ENCODE measurements around the gene PFDN6.
A peak's percentile ranks its signal among the peaks of the same experiment; 100 is the strongest.

Gene PFDN6

GRCh38 chr6:33286946-33287914 lies 2.2 kb upstream of the PFDN6 start:
- H3K4me2 ChIP-seq, result peak overlapping the region; percentile 87 to 100 (median 97)
- H3K9me3 ChIP-seq (replicated peaks in 1 of 11), result no peaks in the 10 kb centered on the region
- H3K36me3 ChIP-seq, result peaks cover 69 to 79% (median 74%) of the 10 kb centered on the region in 11 experiments
- peak overlapping the region in 10 of 11 experiments; percentile 82 to 90 (median 86); a peak in 21 of 22 replicates for H3K9ac ChIP-seq
- H3K27ac ChIP-seq, result peak overlapping the region in 1 of 11 experiments; percentile 85; a peak in 1 of 22 replicates
- H4K20me1 ChIP-seq, result peaks cover 0 to 73% (median 20%) of the 10 kb centered on the region in 11 experiments; a peak in 16 of 22 replicates
- no peak for TF ChIP-seq Cebpa-rat (IDR thresholded peaks at IDR 0.05)
- H3K4me3 ChIP-seq, result peak overlapping the region in 9 of 10 experiments; percentile 73 to 91 (median 81); a peak in 16 of 20 replicates
- no peaks in the 10 kb centered on the region for H3K27me3 ChIP-seq
- H3K4me1 ChIP-seq, result peaks cover 27 to 45% (median 35%) of the 10 kb centered on the region in 10 experiments

- peaks cover 69 to 79% (median 74%) of the 10 kb centered on the region in 11 experiments for H3K36me3 ChIP-seq
These were observed 1.1 kb upstream of the PFDN6 start for GRCh38 chr6:33288141-33288920.

DNA sequence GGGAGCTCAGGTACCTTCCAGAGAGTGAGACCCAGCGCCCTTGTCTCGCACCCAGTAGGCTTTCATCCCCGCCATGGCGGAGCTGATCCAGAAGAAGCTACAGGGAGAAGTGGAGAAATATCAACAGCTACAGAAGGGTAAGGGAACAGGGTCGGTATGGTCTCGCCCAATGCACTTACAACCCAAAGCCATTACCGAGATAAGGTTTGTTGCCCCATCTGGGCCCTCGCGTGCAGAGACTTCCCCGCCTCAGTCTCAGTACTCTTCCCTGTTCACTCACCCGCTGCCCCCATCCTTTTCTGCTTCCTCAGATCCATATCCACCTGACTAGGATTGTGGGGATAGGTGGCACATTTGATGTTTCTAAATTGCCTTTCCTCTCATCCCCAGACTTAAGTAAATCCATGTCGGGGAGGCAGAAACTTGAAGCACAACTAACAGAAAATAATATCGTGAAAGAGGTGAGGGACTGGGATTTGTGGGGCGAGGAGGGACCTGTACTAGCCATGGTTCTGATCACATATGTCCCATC lies 449 bp downstream of the PFDN6 start:
- peak overlapping the region; percentile 81 to 90 (median 86) for H3K9ac ChIP-seq
- H3K36me3 ChIP-seq, result peaks cover 69 to 79% (median 73%) of the 10 kb centered on the region in 11 experiments
- peak overlapping the region; percentile 73 to 91 (median 82) for H3K4me3 ChIP-seq
- peak overlapping the region; percentile 57 to 85 (median 75); a peak in 21 of 22 replicates for H3K27ac ChIP-seq
- H3K4me2 ChIP-seq, result peak overlapping the region; percentile 87 to 100 (median 96)
- TF ChIP-seq Cebpa-rat (IDR thresholded peaks at IDR 0.05), result no peak
- peaks cover 0 to 55% (median 28%) of the 10 kb centered on the region in 11 experiments; a peak in 16 of 22 replicates for H4K20me1 ChIP-seq
- peaks cover 27 to 70% (median 39%) of the 10 kb centered on the region in 10 experiments for H3K4me1 ChIP-seq
- H3K27me3 ChIP-seq, result no peaks in the 10 kb centered on the region
- no peaks in the 10 kb centered on the region for H3K9me3 ChIP-seq (replicated peaks in 1 of 11)

More at GRCh38 chr6:33288141-33288920, 1.1 kb upstream of the PFDN6 start:
- TF ChIP-seq Cebpa-rat (IDR thresholded peaks at IDR 0.05), result no peak
- Histone ChIP-seq H3K27ac (peak overlapping the region; percentile 30 to 85 (median 75); a peak in 21 of 22 replicates), H3K27me3 (no peaks in the 10 kb centered on the region), H3K9ac (peak overlapping the region; percentile 81 to 90 (median 86)), H4K20me1 (peaks cover 0 to 63% (median 26%) of the 10 kb centered on the region in 11 experiments; a peak in 16 of 22 replicates), H3K9me3 (replicated peaks in 1 of 11) (no peaks in the 10 kb centered on the region), H3K4me3 (peak overlapping the region; percentile 73 to 91 (median 82)), H3K4me1 (peaks cover 27 to 55% (median 39%) of the 10 kb centered on the region in 10 experiments), H3K4me2 (peak overlapping the region; percentile 87 to 100 (median 97))

GRCh38 chr6:33290459-33290858 lies 1.1 kb downstream of the PFDN6 start:
- Histone ChIP-seq H3K36me3 (peaks cover 69 to 79% (median 73%) of the 10 kb centered on the region in 11 experiments), H3K4me1 (peaks cover 27 to 76% (median 39%) of the 10 kb centered on the region in 10 experiments), H3K4me3 (peak overlapping the region; percentile 73 to 91 (median 82)), H3K9me3 (replicated peaks in 1 of 11) (no peaks in the 10 kb centered on the region), H3K27me3 (no peaks in the 10 kb centered on the region), H3K9ac (peak overlapping the region; percentile 81 to 90 (median 86)), H4K20me1 (peaks cover 0 to 55% (median 27%) of the 10 kb centered on the region in 11 experiments; a peak in 15 of 22 replicates), H3K4me2 (peak overlapping the region; percentile 87 to 100 (median 96)), H3K27ac (peak overlapping the region in 10 of 11 experiments; percentile 64 to 85 (median 75); a peak in 12 of 22 replicates)
- TF ChIP-seq Cebpa-rat (IDR thresholded peaks at IDR 0.05), result no peak

GRCh38 chr6:33292996-33293682 lies 3.7 kb downstream of the PFDN6 start:
- no peaks in the 10 kb centered on the region for H3K27me3 ChIP-seq
- H4K20me1 ChIP-seq, result peaks cover 0 to 49% (median 21%) of the 10 kb centered on the region in 11 experiments; a peak in 15 of 22 replicates
- H3K9me3 ChIP-seq (replicated peaks in 1 of 11), result no peaks in the 10 kb centered on the region
- TF ChIP-seq Cebpa-rat (IDR thresholded peaks at IDR 0.05), result no peak
- H3K27ac ChIP-seq, result no peak overlapping the region
- peak overlapping the region in 5 of 11 experiments; percentile 12 to 99 (median 25); a peak in 4 of 22 replicates for H3K9ac ChIP-seq
- peaks cover 30 to 78% (median 40%) of the 10 kb centered on the region in 10 experiments for H3K4me1 ChIP-seq
- H3K36me3 ChIP-seq, result peaks cover 57 to 67% (median 61%) of the 10 kb centered on the region in 11 experiments
- H3K4me3 ChIP-seq, result no peak overlapping the region
- peak overlapping the region in 3 of 11 experiments; percentile 6 to 99 (median 30); a peak in 2 of 22 replicates for H3K4me2 ChIP-seq

- H3K9me3 ChIP-seq (replicated peaks in 1 of 11), result no peaks in the 10 kb centered on the region
- peaks cover 0 to 49% (median 17%) of the 10 kb centered on the region in 11 experiments; a peak in 14 of 22 replicates for H4K20me1 ChIP-seq
- H3K27me3 ChIP-seq, result no peaks in the 10 kb centered on the region
- H3K9ac ChIP-seq, result peak overlapping the region in 6 of 11 experiments; percentile 25 to 99 (median 92); a peak in 9 of 22 replicates
- peak overlapping the region in 3 of 11 experiments; percentile 30 to 99 (median 48); a peak in 6 of 22 replicates for H3K4me2 ChIP-seq
- no peak for TF ChIP-seq Cebpa-rat (IDR thresholded peaks at IDR 0.05)
- peaks cover 27 to 74% (median 38%) of the 10 kb centered on the region in 10 experiments for H3K4me1 ChIP-seq
- H3K4me3 ChIP-seq, result no peak overlapping the region
- H3K27ac ChIP-seq, result no peak overlapping the region
- H3K36me3 ChIP-seq, result peaks cover 57 to 65% (median 61%) of the 10 kb centered on the region in 11 experiments
These were observed 4.9 kb downstream of the PFDN6 start for GRCh38 chr6:33294086-33294823.

Data from BLaER1 treated with 17β-estradiol and CSF1 and Interleukin-3, amounts not matched to agents 10 nM and 100 nM (cell line).